Fibroblast of pulmonary artery (primary cell): Measurements from ENCODE around the gene ZNF207.

Source experiments
- DNase-seq: peaks from one replicate; pipeline ENCODE4 v3.0.0-alpha.2; 2010; ENCODE audit warnings: low read depth
- H3K4me3 ChIP-seq: replicated peaks from 2 replicates; pipeline ENCODE4 v1.5.1; 2011; ENCODE audit warnings: low read depth, mild to moderate bottlenecking, control low read depth, low read length, moderate library complexity
- CTCF ChIP-seq: IDR thresholded peaks from 2 replicates; pipeline ENCODE4 v1.5.1; 2011; ENCODE audit warnings: mild to moderate bottlenecking, control low read depth, low read length, inconsistent platforms; ENCODE audit errors: missing control alignments

Gene ZNF207

GRCh38 chr17:32356750-32357149, 6.8 kb downstream of the ZNF207 start:
- H3K4me3 ChIP-seq: no peak overlapping the region
- no peak for DNase-seq
- TF ChIP-seq CTCF: no peak

- DNase-seq: no peak
- TF ChIP-seq CTCF: no peak
- no peak overlapping the region for H3K4me3 ChIP-seq
These were observed 7.7 kb downstream of the ZNF207 start for GRCh38 chr17:32357615-32358014.

GRCh38 chr17:32361270-32361669, 11.3 kb downstream of the ZNF207 start:
- DNase-seq: no peak
- no peak for TF ChIP-seq CTCF
- H3K4me3 ChIP-seq: no peak overlapping the region

- TF ChIP-seq CTCF: no peak
- no peak overlapping the region for H3K4me3 ChIP-seq
- DNase-seq: no peak
These were observed 20.5 kb downstream of the ZNF207 start for GRCh38 chr17:32370426-32370825.

- TF ChIP-seq CTCF: no peak
- no peak for DNase-seq
- H3K4me3 ChIP-seq: no peak overlapping the region
These were observed 32.7 kb downstream of the ZNF207 start for GRCh38 chr17:32382526-32383223.

- no peak for DNase-seq
- no peak overlapping the region for H3K4me3 ChIP-seq
- TF ChIP-seq CTCF: no peak
These were observed 34.0 kb downstream of the ZNF207 start for GRCh38 chr17:32383926-32384434.

GRCh38 chr17:32385121-32385520, 35.2 kb downstream of the ZNF207 start:
- no peak for DNase-seq
- H3K4me3 ChIP-seq: no peak overlapping the region
- no peak for TF ChIP-seq CTCF
